Ovary (tissue), 3 donors: ENCODE results near the gene C16orf96.

ENCODE experiments used
- CTCF ChIP-seq, 3 donors: fragments of 450-650 bp in 2 of 3; fragments of 200-600 bp in 1 of 3; IDR thresholded peaks; one replicate each; pipeline versions ENCODE4 v1.5.1 to v1.8.0; 2016 to 2022; ENCODE audit warnings: antibody characterized with exemption in 3 of 3, mild to moderate bottlenecking in 1 of 3
- POLR2A ChIP-seq: fragments of 450-650 bp; IDR thresholded peaks from one replicate; pipeline ENCODE4 v1.6.1; 2017; ENCODE audit warnings: antibody characterized with exemption, mild to moderate bottlenecking, moderate library complexity
- donor health status: DM: no; HTN: no; CAD: no.

- TF ChIP-seq CTCF (IDR thresholded peaks at IDR 0.05) = no peak
- TF ChIP-seq POLR2A = no peak
Measured at GRCh38 chr16:4628283-4628682, 72.1 kb downstream of the C16orf96 start.
